ENCODE measurements around the gene SLC9A3. TPM values are rescaled to one million over a fixed set of nuclear protein-coding genes. Genes with fewer than 3 reads are reported as not detected.

SLC9A3 gene
- total RNA-seq, 1 experiment from 2014 or later, result 0.85 TPM

- Histone ChIP-seq H4K5ac (ENCODE audit: insufficient read length, low read depth, low read length) (no peak overlapping the region), H4K8ac (replicated peaks; ENCODE audit: insufficient read length, low read depth, low read length) (no peak overlapping the region), H3K79me2 (ENCODE audit: insufficient read depth, low read length) (no peaks in the 10 kb centered on the region), H3K79me1 (ENCODE audit: insufficient read depth, low read depth, low read length, poor library complexity, severe bottlenecking) (no peaks in the 10 kb centered on the region), H2BK5ac (ENCODE audit: insufficient read length, low read length) (no peak overlapping the region), H3K4me2 (ENCODE audit: insufficient read depth, insufficient read length, low read length) (no peak overlapping the region), H3K4ac (ENCODE audit: low read depth, low read length) (no peak overlapping the region), H3T11ph (ENCODE audit: low read length) (no peak overlapping the region), H3K56ac (ENCODE audit: insufficient read length, low read depth, low read length) (no peak overlapping the region), H3K27me3 (ENCODE audit: insufficient read depth, low read length) (peaks cover 25% of the 10 kb centered on the region; the same call in 1 of the 2 replicates), H4K91ac (ENCODE audit: insufficient read length, low read depth, low read length) (no peak overlapping the region), H2BK20ac (ENCODE audit: low read depth, low read length, poor library complexity, severe bottlenecking) (no peak overlapping the region), H3K18ac (ENCODE audit: insufficient read length, low read depth, low read length) (no peak overlapping the region), H3K14ac (ENCODE audit: insufficient read depth, low read length) (no peak overlapping the region), H2BK15ac (ENCODE audit: low read depth, low read length) (no peak overlapping the region), H3K9me3 (ENCODE audit: control insufficient read depth, low read depth, low read length) (no peaks in the 10 kb centered on the region), H3K23me2 (ENCODE audit: insufficient read length, low read depth, low read length, poor library complexity, severe bottlenecking) (no peaks in the 10 kb centered on the region), H2AK5ac (ENCODE audit: insufficient read length, low read length) (no peak overlapping the region), H2AFZ (ENCODE audit: low read length) (no peak overlapping the region), H4K20me1 (ENCODE audit: control insufficient read depth, insufficient read depth, insufficient read length) (no peaks in the 10 kb centered on the region), H3K27ac (ENCODE audit: insufficient read length, low read depth, low read length) (no peak overlapping the region), H3K4me1 (ENCODE audit: insufficient read depth, low read length) (no peaks in the 10 kb centered on the region; the same call in 1 of the 2 replicates), H2BK120ac (ENCODE audit: low read depth, low read length, poor library complexity, severe bottlenecking) (no peak overlapping the region), H3K23ac (ENCODE audit: insufficient read length, low read depth, low read length) (no peak overlapping the region), H3K9ac (ENCODE audit: extremely low read depth, insufficient read length, low read length) (no peak overlapping the region), H2BK12ac (ENCODE audit: insufficient read length, low read depth, low read length) (no peak overlapping the region)
- peaks cover 4 to 13% of the 10 kb centered on the region in 2 experiments for H3K4me1 Mint-ChIP-seq
- no peaks in the 10 kb centered on the region for H3K36me3 Mint-ChIP-seq (ENCODE audit: insufficient read depth in 1 of 3, low read depth in 3 of 3)
- H3K27ac Mint-ChIP-seq, result no peak overlapping the region
- no peak for TF ChIP-seq CTCF (conservative IDR thresholded peaks at IDR 0.05)
- WGBS (ENCODE audit: extremely low coverage, insufficient read length, low lambda C conversion rate), result no CpG with 5 or more reads among the region's 48 CpGs
- no peaks in the 10 kb centered on the region for H3K9me3 Mint-ChIP-seq
- no peak for DNase-seq
- H3K27me3 Mint-ChIP-seq (ENCODE audit: low read depth), result peaks cover 36% of the 10 kb centered on the region
- H3K4me3 Mint-ChIP-seq, result no peak overlapping the region
These were observed 33.8 kb downstream of the SLC9A3 start for GRCh38 chr5:490116-491106.

Data from H9 (cell line).